HEK293T (cell line): ENCODE results near the gene TCERG1L.

ENCODE experiments used
- FOXM1 ChIP-seq: fragments of 450-650 bp; IDR thresholded peaks from 2 replicates; pipeline ENCODE4 v1.6.1; 2017; ENCODE audit warnings: mild to moderate bottlenecking, borderline replicate concordance
- HDGF ChIP-seq: fragments of 450-650 bp; IDR thresholded peaks from 2 replicates; pipeline ENCODE4 v1.6.1; 2017; ENCODE audit warnings: antibody characterized with exemption, borderline replicate concordance
- SP1 ChIP-seq: fragments of 450-650 bp; IDR thresholded peaks from 2 replicates; pipeline ENCODE4 v1.6.1; 2017
- ZNF384 ChIP-seq: fragments of 450-650 bp; IDR thresholded peaks from 2 replicates; pipeline ENCODE4 v1.6.1; 2016

GRCh38 chr10:131252567-131253276, 58.8 kb downstream of the TCERG1L start:
- no peak for TF ChIP-seq FOXM1
- TF ChIP-seq SP1: no peak
- TF ChIP-seq HDGF: no peak
- no peak for TF ChIP-seq ZNF384
